IMR-90 (cell line): Measurements from ENCODE around the gene CPSF2. TPM values are rescaled to one million over a fixed set of nuclear protein-coding genes. Genes with fewer than 3 reads are reported as not detected.

ENCODE experiments used
- ATAC-seq: fragments of 200-7000 bp; cut with Tn5 transposase; 2 replicates; pipeline ENCODE4 v1.9.1; 2020; ENCODE audit warnings: low read depth, mild to moderate bottlenecking, moderate library complexity
- BruUV-seq: library from RNA; stranded (reverse); fragments of 400-500 nt; replicated peaks from 2 replicates; lab custom pipeline; 2021; lab: Mats Ljungman, UMichigan
- CTCF ChIA-PET: fragments of 300-600 bp; formaldehyde crosslinking; extraction: SDS; loops from one replicate; lab custom pipeline; 2021; ENCODE audit warnings: antibody characterized with exemption; lab: Yijun Ruan, JAX
- POLR2A ChIA-PET: fragments of 300-600 bp; sonication (Branson Sonifier 250); formaldehyde crosslinking; loops from one replicate; lab custom pipeline; 2022; ENCODE audit warnings: antibody characterized with exemption; ENCODE audit not compliant: unreplicated experiment; lab: Charles Lee
- DNase-seq: peaks from one replicate; pipeline ENCODE4 v3.0.0; 2013
- H2AFZ ChIP-seq: replicated peaks from 2 replicates; pipeline ENCODE3; 2013; ENCODE audit warnings: low read length, mild to moderate bottlenecking; ENCODE audit not compliant: poor library complexity
- H2AK5ac ChIP-seq: 2 replicates; pipeline ENCODE4 v1.6.1; 2013; ENCODE audit warnings: low read depth, low read length, inconsistent platforms
- H2AK9ac ChIP-seq: replicated peaks from 2 replicates; pipeline ENCODE3; 2013; ENCODE audit warnings: mild to moderate bottlenecking, low read depth, low read length, moderate library complexity; ENCODE audit not compliant: poor library complexity
- H2BK120ac ChIP-seq: 2 replicates; pipeline ENCODE4 v1.6.1; 2013; ENCODE audit warnings: low read depth, low read length, inconsistent platforms
- H2BK15ac ChIP-seq: 3 replicates; pipeline ENCODE4 v1.6.1; 2013; ENCODE audit warnings: low read depth, low read length, inconsistent platforms
- H2BK20ac ChIP-seq: 2 replicates; pipeline ENCODE4 v1.6.1; 2013; ENCODE audit warnings: low read depth, mild to moderate bottlenecking, inconsistent platforms, low read length, moderate library complexity
- H2BK5ac ChIP-seq: 2 replicates; pipeline ENCODE4 v1.6.1; 2013; ENCODE audit warnings: mild to moderate bottlenecking, low read depth, low read length, inconsistent platforms; ENCODE audit not compliant: poor library complexity, severe bottlenecking
- H3K14ac ChIP-seq: replicated peaks from 2 replicates; pipeline ENCODE4 v1.6.1; 2013; ENCODE audit warnings: low read depth, low read length, inconsistent platforms
- H3K18ac ChIP-seq: 2 replicates; pipeline ENCODE4 v1.6.1; 2013; ENCODE audit warnings: low read depth, low read length, control low read depth
- H3K23ac ChIP-seq: 2 replicates; pipeline ENCODE4 v1.6.1; 2013; ENCODE audit warnings: low read depth, low read length, inconsistent platforms
- H3K27ac ChIP-seq: 2 replicates; pipeline ENCODE4 v1.5.1; 2013; ENCODE audit warnings: mild to moderate bottlenecking, control low read depth, low read length; ENCODE audit not compliant: insufficient read depth
- H3K27me3 ChIP-seq: 2 replicates; pipeline ENCODE4 v1.6.1; 2013; ENCODE audit warnings: low read length; ENCODE audit not compliant: control insufficient read depth, insufficient read depth
- H3K36me3 ChIP-seq: 2 replicates; pipeline ENCODE4 v1.6.1; 2013; ENCODE audit warnings: low read length, mixed read lengths; ENCODE audit not compliant: control insufficient read depth, insufficient read depth
- H3K4ac ChIP-seq: 2 replicates; pipeline ENCODE4 v1.6.1; 2013; ENCODE audit warnings: low read depth, low read length, inconsistent platforms
- H3K4me1 ChIP-seq: 2 replicates; pipeline ENCODE4 v1.6.1; 2013; ENCODE audit warnings: low read length, mixed read lengths; ENCODE audit not compliant: control insufficient read depth, insufficient read depth
- H3K4me2 ChIP-seq: 2 replicates; pipeline ENCODE4 v1.6.1; 2013; ENCODE audit warnings: low read depth, mild to moderate bottlenecking, control low read depth, low read length, moderate library complexity
- H3K4me3 ChIP-seq: 2 replicates; pipeline ENCODE4 v1.5.1; 2013; ENCODE audit warnings: low read depth, mild to moderate bottlenecking, control low read depth, low read length, moderate library complexity; ENCODE audit not compliant: insufficient read depth
- H3K56ac ChIP-seq: 2 replicates; pipeline ENCODE4 v1.6.1; 2013; ENCODE audit warnings: low read length, inconsistent platforms; ENCODE audit not compliant: insufficient read depth; ENCODE audit errors: extremely low read depth
- H3K79me1 ChIP-seq, 2 experiments: 2 replicates each; pipeline ENCODE4 v1.6.1; 2013; ENCODE audit warnings: low read length in 2 of 2, inconsistent platforms in 1 of 2, low read depth in 1 of 2
- H3K9ac ChIP-seq: 2 replicates; pipeline ENCODE4 v1.6.1; 2013; ENCODE audit warnings: low read depth, low read length, control low read depth
- H3K9me1 ChIP-seq: 2 replicates; pipeline ENCODE4 v1.6.1; 2013; ENCODE audit warnings: low read length, inconsistent platforms; ENCODE audit not compliant: insufficient read depth
- H3K9me3 ChIP-seq: 2 replicates; pipeline ENCODE4 v1.6.1; 2013; ENCODE audit warnings: low read length; ENCODE audit not compliant: control insufficient read depth, insufficient read depth
- H4K20me1 ChIP-seq: 2 replicates; pipeline ENCODE4 v1.6.1; 2013; ENCODE audit warnings: low read length, inconsistent platforms; ENCODE audit not compliant: insufficient read depth
- H4K5ac ChIP-seq: 2 replicates; pipeline ENCODE4 v1.6.1; 2013; ENCODE audit warnings: mild to moderate bottlenecking, low read depth, low read length, control low read depth
- H4K8ac ChIP-seq, 2 experiments: 2 replicates each; pipeline ENCODE4 v1.6.1; 2013; ENCODE audit warnings: low read depth in 2 of 2, low read length in 2 of 2, control low read depth in 1 of 2, inconsistent platforms in 1 of 2
- H4K91ac ChIP-seq: 2 replicates; pipeline ENCODE4 v1.6.1; 2013; ENCODE audit warnings: low read depth, low read length, inconsistent platforms; ENCODE audit not compliant: insufficient read depth
- BHLHE40 ChIP-seq: fragments of 150-350 bp; IDR thresholded peaks from 2 replicates; pipeline ENCODE4 v1.6.1; 2016; ENCODE audit warnings: mild to moderate bottlenecking, low read depth, low read length
- CEBPB ChIP-seq: IDR thresholded peaks from 2 replicates; pipeline ENCODE4 v1.6.1; 2012; ENCODE audit warnings: low read depth, low read length, improper control_type of control experiment
- CHD1 ChIP-seq: IDR thresholded peaks from 2 replicates; pipeline ENCODE4 v1.6.1; 2012; ENCODE audit warnings: low read depth, low read length, improper control_type of control experiment
- FOS ChIP-seq: fragments of 150-350 bp; IDR thresholded peaks from 2 replicates; pipeline ENCODE4 v1.6.1; 2016; ENCODE audit warnings: low read depth, low read length
- MAFK ChIP-seq: IDR thresholded peaks from 2 replicates; pipeline ENCODE4 v1.6.1; 2012; ENCODE audit warnings: low read depth, low read length, improper control_type of control experiment
- MAZ ChIP-seq: IDR thresholded peaks from 2 replicates; pipeline ENCODE4 v1.6.1; 2012; ENCODE audit warnings: low read depth, mild to moderate bottlenecking, low read length, improper control_type of control experiment, moderate library complexity, borderline replicate concordance
- MXI1 ChIP-seq: IDR thresholded peaks from 2 replicates; pipeline ENCODE4 v1.6.1; 2012; ENCODE audit warnings: low read depth, mild to moderate bottlenecking, low read length, moderate library complexity, borderline replicate concordance
- NFE2L2 ChIP-seq: fragments of 150-350 bp; IDR thresholded peaks from 2 replicates; pipeline ENCODE4 v1.6.1; 2016; ENCODE audit warnings: low read depth, mild to moderate bottlenecking, low read length
- POLR2A ChIP-seq: IDR thresholded peaks from 2 replicates; pipeline ENCODE4 v1.6.1; 2012; ENCODE audit warnings: mild to moderate bottlenecking, low read depth, low read length
- RAD21 ChIP-seq: IDR thresholded peaks from 2 replicates; pipeline ENCODE4 v1.6.1; 2012; ENCODE audit warnings: low read length, improper control_type of control experiment
- RCOR1 ChIP-seq: IDR thresholded peaks from 2 replicates; pipeline ENCODE4 v1.6.1; 2012; ENCODE audit warnings: mild to moderate bottlenecking, low read length, improper control_type of control experiment; ENCODE audit not compliant: insufficient replicate concordance
- RFX5 ChIP-seq: IDR thresholded peaks from 2 replicates; pipeline ENCODE4 v1.8.0; 2012; ENCODE audit warnings: low read depth, mild to moderate bottlenecking, low read length, moderate library complexity
- SMC3 ChIP-seq: fragments of 150-350 bp; IDR thresholded peaks from 2 replicates; pipeline ENCODE4 v1.6.1; 2016; ENCODE audit warnings: low read depth, mild to moderate bottlenecking, antibody characterized with exemption, low read length, moderate library complexity
- WGBS, 2 experiments: methylation state at CpG; one replicate each; pipeline versions ENCODE4 v1.1.5 to v1.1.7; 2013; ENCODE audit warnings: missing lambda C conversion rate in 2 of 2; ENCODE audit not compliant: insufficient read length in 1 of 2; ENCODE audit errors: extremely low coverage in 2 of 2; 5-methylcytosine and 5-hydroxymethylcytosine counted together
- dilution Hi-C: fragments of 300-500 bp; cut with HindIII; formaldehyde crosslinking; loops from one replicate; pipeline ENCODE4 v1.14.3; 2018; ENCODE audit warnings: low sequenced_read_pairs; ENCODE audit not compliant: unreplicated experiment
- in situ Hi-C: fragments of 300-500 bp; cut with MboI; formaldehyde crosslinking; loops from 3 replicates; pipeline ENCODE4 v1.14.3; 2019; ENCODE audit warnings: low sequenced_read_pairs, inconsistent platforms, mixed read lengths
- intact Hi-C: fragments of 100-400 bp; cut with micrococcal nuclease; formaldehyde crosslinking; loops from 2 replicates; pipeline ENCODE4 v1.10.0; 2022
- polyA plus RNA-seq, 3 experiments: library from polyadenylated mRNA; depleted of rRNA; stranded (reverse); fragments of >200 nt; gene quantifications; 2 replicates each; pipeline ENCODE4 v1.2.3, GENCODE V29; 2012; ENCODE audit warnings: low replicate concordance in 1 of 3
- total RNA-seq: library from RNA; depleted of rRNA; stranded (reverse); fragments of >200 nt; gene quantifications from 2 replicates; pipeline ENCODE4 v1.2.3, GENCODE V29; 2012
- TF ChIP-seq, protein P1 (sequence below): fragments of 150-350 bp; IDR thresholded peaks from 2 replicates; pipeline ENCODE4 v1.6.1; 2016; ENCODE audit warnings: low read depth, mild to moderate bottlenecking, low read length, moderate library complexity, borderline replicate concordance
- TF ChIP-seq, protein P2 (sequence below): fragments of 150-350 bp; IDR thresholded peaks from 2 replicates; pipeline ENCODE4 v1.6.1; 2017; ENCODE audit warnings: mild to moderate bottlenecking, antibody characterized with exemption, low read length, low read depth
- TF ChIP-seq, protein P3 (sequence below): conservative IDR thresholded peaks from 2 replicates; pipeline ENCODE4 v1.5.1; 2012; ENCODE audit warnings: mild to moderate bottlenecking, low read depth, low read length, improper control_type of control experiment

CPSF2 gene
- total and polyA plus RNA-seq, 2 of the 4 experiments (the other 2 are of a cell fraction), result 18.5 to 30.6 TPM

DNA sequence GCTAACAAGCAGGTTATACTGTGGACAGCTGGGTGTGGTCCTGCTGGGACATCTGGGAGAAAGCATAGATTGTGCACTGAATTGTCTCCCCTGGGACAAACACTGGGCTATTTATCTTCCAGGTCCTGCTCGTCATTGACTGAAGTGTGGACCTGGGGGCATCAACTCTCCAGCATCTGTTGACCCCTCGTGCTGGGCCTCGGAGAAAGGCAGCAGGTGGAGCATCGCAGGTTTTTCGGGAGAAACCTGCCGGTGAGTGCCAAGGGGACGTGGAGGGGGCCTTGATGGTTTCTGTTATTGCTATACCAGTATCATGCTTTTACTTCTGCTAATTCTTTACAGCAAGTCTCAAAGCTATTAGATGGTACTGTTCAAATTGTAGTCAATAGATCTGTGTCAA is 81.3 kb downstream of the CPSF2 start:
- H3K18ac ChIP-seq, result no peak overlapping the region
- DNase-seq (no peak), ATAC-seq (no peak)
- H3K4me3 ChIP-seq, result no peak overlapping the region
- TF ChIP-seq SMC3 (no peak), MXI1 (no peak), CHD1 (no peak), MAZ (no peak), RCOR1 (no peak), POLR2A (no peak), RFX5 (no peak), BHLHE40 (no peak), RAD21 (no peak), FOS (no peak), NFE2L2 (no peak), MAFK (no peak), CEBPB (no peak)
- TF ChIP-seq, protein P1, sequence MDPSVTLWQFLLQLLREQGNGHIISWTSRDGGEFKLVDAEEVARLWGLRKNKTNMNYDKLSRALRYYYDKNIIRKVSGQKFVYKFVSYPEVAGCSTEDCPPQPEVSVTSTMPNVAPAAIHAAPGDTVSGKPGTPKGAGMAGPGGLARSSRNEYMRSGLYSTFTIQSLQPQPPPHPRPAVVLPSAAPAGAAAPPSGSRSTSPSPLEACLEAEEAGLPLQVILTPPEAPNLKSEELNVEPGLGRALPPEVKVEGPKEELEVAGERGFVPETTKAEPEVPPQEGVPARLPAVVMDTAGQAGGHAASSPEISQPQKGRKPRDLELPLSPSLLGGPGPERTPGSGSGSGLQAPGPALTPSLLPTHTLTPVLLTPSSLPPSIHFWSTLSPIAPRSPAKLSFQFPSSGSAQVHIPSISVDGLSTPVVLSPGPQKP, result no peak
- TF ChIP-seq, protein P2, sequence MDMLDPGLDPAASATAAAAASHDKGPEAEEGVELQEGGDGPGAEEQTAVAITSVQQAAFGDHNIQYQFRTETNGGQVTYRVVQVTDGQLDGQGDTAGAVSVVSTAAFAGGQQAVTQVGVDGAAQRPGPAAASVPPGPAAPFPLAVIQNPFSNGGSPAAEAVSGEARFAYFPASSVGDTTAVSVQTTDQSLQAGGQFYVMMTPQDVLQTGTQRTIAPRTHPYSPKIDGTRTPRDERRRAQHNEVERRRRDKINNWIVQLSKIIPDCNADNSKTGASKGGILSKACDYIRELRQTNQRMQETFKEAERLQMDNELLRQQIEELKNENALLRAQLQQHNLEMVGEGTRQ, result no peak
- TF ChIP-seq, protein P3, sequence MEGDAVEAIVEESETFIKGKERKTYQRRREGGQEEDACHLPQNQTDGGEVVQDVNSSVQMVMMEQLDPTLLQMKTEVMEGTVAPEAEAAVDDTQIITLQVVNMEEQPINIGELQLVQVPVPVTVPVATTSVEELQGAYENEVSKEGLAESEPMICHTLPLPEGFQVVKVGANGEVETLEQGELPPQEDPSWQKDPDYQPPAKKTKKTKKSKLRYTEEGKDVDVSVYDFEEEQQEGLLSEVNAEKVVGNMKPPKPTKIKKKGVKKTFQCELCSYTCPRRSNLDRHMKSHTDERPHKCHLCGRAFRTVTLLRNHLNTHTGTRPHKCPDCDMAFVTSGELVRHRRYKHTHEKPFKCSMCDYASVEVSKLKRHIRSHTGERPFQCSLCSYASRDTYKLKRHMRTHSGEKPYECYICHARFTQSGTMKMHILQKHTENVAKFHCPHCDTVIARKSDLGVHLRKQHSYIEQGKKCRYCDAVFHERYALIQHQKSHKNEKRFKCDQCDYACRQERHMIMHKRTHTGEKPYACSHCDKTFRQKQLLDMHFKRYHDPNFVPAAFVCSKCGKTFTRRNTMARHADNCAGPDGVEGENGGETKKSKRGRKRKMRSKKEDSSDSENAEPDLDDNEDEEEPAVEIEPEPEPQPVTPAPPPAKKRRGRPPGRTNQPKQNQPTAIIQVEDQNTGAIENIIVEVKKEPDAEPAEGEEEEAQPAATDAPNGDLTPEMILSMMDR, result no peak
- no peak overlapping the region for H2AK5ac ChIP-seq
- H2BK120ac ChIP-seq, result no peak overlapping the region
- H4K20me1 ChIP-seq, result no peaks in the 10 kb centered on the region
- intact Hi-C loops (no loop called here), in situ Hi-C loops (no loop called here), dilution Hi-C loops (no loop called here)
- CTCF ChIA-PET, result no interaction called here
- no peak overlapping the region for H4K8ac ChIP-seq
- H3K9me3 ChIP-seq, result no peaks in the 10 kb centered on the region
- H3K79me1 ChIP-seq, result no peaks in the 10 kb centered on the region
- H3K27me3 ChIP-seq, result peaks cover 21% of the 10 kb centered on the region
- 40% methylated on average over 1 of the region's 7 CpGs; no CpG with 5 or more reads in 1 of the 2 experiments for WGBS, 2 experiments
- no peak overlapping the region for H4K91ac ChIP-seq
- no peak overlapping the region for H3K9ac ChIP-seq
- H3K56ac ChIP-seq, result no peak overlapping the region
- no peak overlapping the region for H3K27ac ChIP-seq
- H3K23ac ChIP-seq, result no peak overlapping the region
- no peaks in the 10 kb centered on the region for H3K9me1 ChIP-seq
- no peak overlapping the region for H3K4me2 ChIP-seq
- no peak overlapping the region for H2BK20ac ChIP-seq
- H2BK5ac ChIP-seq, result no peak overlapping the region
- no TSS peak for BruUV-seq
- H2AK9ac ChIP-seq, result no peak overlapping the region
- POLR2A ChIA-PET, result no interaction called here
- H3K4ac ChIP-seq, result no peak overlapping the region
- no peak overlapping the region for H3K14ac ChIP-seq
- no peaks in the 10 kb centered on the region for H3K4me1 ChIP-seq
- no peak overlapping the region for H2BK15ac ChIP-seq
- H2AFZ ChIP-seq, result no peak overlapping the region
- H4K5ac ChIP-seq, result no peak overlapping the region
- H3K36me3 ChIP-seq, result no peaks in the 10 kb centered on the region
